Myocyte (in vitro differentiated cells): Measurements from ENCODE around the gene ABCA1. TPM values are rescaled to one million over a fixed set of nuclear protein-coding genes. Genes with fewer than 3 reads are reported as not detected.
"Not testable (repeated sequence)": the region's sequence is repeated elsewhere in the genome, so short reads cannot be mapped to it uniquely, and the experiment has no call there.

Experiments
- DNase-seq: peaks from one replicate; pipeline ENCODE4 v3.0.0-alpha.2; 2012; ENCODE audit warnings: low read depth
- polyA plus RNA-seq: library from polyadenylated mRNA; unstranded; fragments of >200 nt; gene quantifications from one replicate; pipeline ENCODE4 v1.2.1, GENCODE V29; 2012; ENCODE audit warnings: missing spikeins
- total RNA-seq: library from RNA; depleted of rRNA; stranded (reverse); fragments of >200 nt; gene quantifications from 2 replicates; pipeline ENCODE4 v1.2.3, GENCODE V29; 2014

Gene ABCA1, protein sequence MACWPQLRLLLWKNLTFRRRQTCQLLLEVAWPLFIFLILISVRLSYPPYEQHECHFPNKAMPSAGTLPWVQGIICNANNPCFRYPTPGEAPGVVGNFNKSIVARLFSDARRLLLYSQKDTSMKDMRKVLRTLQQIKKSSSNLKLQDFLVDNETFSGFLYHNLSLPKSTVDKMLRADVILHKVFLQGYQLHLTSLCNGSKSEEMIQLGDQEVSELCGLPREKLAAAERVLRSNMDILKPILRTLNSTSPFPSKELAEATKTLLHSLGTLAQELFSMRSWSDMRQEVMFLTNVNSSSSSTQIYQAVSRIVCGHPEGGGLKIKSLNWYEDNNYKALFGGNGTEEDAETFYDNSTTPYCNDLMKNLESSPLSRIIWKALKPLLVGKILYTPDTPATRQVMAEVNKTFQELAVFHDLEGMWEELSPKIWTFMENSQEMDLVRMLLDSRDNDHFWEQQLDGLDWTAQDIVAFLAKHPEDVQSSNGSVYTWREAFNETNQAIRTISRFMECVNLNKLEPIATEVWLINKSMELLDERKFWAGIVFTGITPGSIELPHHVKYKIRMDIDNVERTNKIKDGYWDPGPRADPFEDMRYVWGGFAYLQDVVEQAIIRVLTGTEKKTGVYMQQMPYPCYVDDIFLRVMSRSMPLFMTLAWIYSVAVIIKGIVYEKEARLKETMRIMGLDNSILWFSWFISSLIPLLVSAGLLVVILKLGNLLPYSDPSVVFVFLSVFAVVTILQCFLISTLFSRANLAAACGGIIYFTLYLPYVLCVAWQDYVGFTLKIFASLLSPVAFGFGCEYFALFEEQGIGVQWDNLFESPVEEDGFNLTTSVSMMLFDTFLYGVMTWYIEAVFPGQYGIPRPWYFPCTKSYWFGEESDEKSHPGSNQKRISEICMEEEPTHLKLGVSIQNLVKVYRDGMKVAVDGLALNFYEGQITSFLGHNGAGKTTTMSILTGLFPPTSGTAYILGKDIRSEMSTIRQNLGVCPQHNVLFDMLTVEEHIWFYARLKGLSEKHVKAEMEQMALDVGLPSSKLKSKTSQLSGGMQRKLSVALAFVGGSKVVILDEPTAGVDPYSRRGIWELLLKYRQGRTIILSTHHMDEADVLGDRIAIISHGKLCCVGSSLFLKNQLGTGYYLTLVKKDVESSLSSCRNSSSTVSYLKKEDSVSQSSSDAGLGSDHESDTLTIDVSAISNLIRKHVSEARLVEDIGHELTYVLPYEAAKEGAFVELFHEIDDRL (N-terminal part only)
- total RNA-seq, result 23.7 and 42.3 TPM in 2 replicates
- polyA plus RNA-seq, result 6.9 TPM

DNA sequence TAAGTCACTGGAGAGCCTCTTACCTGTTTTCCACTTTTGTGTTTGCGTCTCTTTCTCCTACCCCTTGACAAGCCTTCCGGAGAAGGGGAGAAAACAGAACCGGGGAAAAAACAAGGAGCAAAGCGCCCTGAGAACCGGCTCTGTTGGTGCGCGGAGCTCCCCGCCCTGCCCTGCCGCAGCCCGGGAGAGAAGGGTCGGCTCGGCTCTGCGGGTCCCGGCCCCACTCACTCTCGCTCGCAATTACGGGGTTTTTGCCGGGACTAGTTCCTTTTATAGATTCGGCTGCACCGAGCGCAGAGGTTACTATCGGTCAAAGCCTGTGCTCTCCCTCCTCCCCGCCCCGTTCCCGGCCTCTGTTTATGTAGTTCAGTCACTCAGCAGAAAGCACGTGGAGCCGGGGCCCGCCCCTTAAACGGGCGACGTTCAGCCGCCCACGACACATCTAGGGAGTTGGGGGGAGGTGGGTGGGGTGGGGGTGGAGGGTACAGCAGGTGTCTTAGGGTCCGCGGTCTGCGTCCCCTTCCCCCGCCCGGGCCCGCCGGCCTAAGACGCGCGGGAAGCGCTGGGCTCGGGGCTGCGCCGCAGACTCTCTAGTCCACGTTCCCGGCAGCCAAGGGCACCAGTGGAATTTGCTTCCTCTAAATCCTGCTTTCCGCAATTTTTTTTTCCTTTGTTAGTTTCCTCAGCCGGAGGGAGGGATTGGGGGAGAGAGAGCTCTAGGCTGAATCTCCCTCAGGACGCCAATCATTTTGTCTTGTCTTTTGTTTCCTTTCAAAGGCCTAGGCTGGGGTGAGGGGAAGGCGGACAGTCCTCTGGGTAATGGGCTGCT lies at the start of gene ABCA1:
TSS of gene ABCA1 (minus strand) at position 244 of the 829 bp plus-strand sequence. CDS start 24,476 bp downstream, outside the sequence.
- DNase-seq, result peak; percentile 90

DNA sequence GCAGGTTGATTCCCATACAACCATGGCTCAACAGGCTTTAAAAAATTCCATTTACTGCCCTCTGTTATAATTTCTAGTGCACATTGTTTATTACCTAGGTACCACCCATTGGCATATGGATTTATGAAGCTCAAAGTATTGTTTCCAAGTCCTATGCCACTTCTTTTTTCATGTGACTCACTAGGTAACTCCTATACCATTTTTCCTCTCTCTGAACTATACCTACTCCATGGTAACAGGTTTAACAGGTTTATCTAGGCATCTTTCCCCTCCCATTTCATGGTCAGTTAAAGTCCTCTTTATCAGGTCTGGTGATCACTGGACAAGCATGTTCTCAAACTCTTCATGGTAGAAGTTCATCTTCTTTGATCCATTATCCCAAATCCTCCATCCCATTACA lies 49.6 kb upstream of the ABCA1 start:
- no peak for DNase-seq

DNA sequence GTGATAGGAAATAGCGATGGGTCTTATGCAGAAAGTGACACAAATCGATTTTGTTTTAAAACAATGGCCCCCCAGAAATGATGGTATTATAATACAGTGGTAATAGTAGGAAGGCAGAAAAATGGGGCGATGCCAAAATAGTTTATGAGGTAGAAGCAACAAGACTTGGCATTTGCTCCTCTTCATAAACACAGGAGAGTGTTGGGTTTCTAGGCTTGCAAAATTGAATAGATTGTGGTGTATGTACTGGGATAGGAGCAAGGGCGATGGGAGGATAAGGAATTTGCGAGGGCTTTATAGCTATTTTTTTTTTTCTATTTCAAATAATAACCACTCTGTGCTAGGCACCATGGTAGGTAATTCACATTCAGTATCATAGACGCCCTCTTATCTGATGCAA lies 49.2 kb upstream of the ABCA1 start:
- DNase-seq, result no peak

DNA sequence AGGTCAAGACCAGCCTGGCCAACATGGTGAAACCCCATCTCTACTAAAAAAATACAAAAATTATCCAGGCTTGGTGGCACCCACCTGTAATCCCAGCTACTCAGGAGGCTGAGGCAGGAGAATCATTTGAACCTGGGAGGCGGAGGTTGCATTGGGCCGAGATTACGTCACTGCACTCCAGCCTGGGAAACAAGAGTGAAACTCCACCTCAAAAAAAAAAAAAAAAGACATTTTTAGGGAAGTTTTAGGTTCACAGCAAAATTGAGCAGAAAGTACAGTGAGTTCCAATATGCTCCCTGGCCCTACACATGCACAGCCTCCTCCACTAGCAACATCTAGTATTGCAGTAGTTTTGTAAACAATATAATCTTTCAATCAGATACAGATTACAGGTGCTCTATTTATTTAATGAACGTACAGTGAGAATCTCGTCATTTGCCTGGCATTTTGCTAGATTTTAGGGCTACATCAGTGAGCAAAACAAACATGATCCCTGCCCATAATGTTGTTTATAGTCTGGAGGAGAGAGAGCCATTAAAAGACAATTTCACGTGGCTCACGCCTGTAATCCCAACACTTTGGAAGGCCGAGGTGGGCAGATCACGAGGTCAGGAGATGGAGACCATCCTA lies 48.1 kb upstream of the ABCA1 start:
- not testable (repeated sequence) for DNase-seq

DNA sequence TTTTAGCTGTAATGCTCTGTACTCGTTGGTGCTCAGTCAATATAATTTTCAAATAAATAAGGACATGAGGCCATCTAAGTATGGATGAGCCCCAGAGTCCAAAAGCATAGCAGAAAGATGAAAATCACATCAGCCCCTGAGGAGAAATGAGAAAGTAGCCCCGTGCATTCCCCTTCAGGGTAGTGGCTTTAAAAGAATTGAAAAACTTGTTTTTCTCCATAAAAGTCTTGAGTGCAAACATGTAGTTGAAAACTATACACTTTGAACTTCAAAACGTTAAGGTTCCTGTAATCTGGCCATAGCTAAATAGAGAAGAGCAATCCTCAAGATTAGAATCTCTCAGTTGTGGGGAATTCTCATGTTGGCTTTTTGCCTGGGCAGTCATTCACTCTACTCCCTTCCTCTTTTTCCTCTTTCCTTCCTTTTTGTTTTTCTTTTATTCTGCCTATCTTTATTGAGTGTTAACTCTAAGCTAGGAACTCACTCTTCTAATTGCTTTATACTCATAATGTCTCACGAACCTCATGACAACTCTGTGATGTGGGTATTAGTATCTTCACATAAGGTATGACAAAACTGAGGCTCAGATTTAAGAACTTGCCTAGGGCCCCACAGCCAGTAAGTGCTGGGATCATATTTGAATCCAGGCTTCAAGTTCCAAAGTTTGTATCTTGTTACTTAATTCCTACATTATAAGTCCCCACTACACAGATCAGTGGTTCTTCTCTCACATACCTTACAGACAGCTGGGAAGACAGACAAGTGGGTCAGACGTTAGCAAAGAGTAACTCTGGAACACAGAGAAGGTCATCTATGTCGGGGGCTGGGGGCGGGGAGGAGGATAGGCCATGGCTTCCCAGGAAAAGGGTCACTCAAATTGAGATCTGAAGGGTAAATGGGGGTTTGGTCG lies 46.4 kb upstream of the ABCA1 start:
- DNase-seq, result peak; percentile 57

DNA sequence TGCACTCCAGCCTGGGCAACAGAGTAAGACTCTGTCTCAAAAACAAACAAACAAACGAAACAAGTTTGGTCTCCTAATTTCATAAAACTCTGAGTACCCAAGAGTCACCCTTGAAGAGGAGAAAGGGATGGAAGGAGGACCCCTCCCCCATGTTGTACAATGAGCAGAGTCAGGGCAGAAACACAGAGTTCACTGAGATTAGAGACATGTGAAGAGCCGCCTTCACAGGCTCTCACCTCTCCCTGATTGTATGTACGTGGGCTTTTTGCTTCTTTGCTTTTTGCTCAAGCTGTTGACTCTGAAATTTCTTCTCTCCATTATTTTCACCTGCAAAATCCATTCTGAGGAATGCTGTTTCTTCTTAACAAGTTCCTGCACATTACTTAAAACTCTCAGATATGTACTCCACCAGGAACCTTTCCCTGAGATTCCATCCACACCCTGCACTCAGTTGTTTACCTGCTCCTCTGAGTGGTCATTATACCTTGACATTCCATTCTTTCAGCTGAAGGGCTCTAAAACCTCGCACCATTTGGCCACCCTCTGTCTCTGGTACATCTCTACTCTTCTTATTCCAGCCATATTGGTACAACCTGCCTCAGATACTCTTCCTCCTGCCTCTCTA lies 44.4 kb upstream of the ABCA1 start:
- no peak for DNase-seq

DNA sequence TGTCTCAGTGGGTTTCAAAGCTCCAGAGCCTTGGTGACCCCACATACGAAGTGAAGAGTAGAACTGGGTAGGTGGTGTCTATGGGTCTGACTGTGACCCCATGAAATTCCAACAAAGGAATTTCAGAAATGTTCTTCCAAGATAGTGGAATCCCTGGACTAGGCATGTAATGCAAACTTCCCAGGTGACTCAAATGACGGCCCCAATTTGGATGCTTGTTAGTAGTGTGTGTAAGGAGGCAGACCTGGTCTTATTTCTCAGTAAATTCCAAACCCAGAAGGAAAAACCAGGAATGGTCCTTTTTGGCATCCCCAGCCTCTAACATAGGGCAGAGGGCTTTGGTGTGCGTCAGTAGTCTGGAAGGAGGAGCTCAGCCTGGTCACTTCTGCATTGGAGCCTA lies 43.6 kb upstream of the ABCA1 start:
- DNase-seq, result no peak

DNA sequence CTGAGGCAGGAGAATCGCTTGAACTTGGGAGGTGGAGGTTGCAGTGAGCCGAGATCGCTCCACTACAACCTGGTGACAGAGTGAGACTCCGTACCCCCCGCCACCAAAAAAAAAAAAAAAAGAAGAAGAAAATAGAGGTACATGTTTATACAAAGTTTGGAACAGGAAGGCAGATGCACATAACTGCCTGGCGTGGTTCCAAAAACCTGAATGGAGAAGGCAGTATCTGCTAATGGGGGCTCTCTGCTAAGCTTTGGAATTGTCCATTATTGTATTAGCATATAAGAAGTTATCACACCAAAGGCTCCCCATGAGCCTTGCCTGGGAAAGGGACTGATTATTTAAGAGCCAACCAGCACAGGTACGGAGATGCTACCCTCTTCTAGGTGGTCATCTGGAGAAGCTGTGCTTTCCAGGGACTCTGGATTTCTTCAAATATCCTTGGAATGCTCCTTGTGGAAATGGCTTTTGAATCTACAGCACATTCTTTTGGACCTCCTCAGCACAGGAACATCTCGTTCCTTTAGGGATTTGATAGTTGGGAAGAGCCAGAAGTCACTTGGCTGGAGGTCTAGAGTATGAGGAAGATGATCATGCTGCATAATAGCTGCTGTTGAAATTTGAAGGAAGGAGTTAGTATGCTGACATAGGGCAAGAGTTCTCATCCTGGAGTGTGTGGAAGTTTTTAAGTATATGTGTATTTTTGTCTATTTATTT lies 42.5 kb upstream of the ABCA1 start:
- DNase-seq, result no peak

DNA sequence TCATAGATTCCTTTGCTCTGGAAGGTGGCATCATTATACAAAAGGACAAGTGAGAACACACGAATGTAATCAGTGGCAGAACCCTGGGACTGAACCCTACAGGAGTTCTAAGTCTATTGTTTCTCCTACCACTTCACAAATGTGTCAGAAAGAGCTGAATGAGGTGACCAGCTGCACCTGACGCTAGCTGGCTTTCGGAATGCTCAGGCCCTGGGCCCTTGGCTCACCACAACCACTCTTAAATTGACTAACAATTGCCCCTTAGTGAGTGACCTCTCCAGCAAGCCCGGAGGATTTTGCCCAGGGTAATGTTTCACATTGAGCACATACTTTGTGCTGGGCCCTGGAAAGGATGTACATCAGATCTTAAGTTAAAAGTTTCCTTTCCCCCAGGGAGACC lies 41.2 kb upstream of the ABCA1 start:
- peak; percentile 74 for DNase-seq

DNA sequence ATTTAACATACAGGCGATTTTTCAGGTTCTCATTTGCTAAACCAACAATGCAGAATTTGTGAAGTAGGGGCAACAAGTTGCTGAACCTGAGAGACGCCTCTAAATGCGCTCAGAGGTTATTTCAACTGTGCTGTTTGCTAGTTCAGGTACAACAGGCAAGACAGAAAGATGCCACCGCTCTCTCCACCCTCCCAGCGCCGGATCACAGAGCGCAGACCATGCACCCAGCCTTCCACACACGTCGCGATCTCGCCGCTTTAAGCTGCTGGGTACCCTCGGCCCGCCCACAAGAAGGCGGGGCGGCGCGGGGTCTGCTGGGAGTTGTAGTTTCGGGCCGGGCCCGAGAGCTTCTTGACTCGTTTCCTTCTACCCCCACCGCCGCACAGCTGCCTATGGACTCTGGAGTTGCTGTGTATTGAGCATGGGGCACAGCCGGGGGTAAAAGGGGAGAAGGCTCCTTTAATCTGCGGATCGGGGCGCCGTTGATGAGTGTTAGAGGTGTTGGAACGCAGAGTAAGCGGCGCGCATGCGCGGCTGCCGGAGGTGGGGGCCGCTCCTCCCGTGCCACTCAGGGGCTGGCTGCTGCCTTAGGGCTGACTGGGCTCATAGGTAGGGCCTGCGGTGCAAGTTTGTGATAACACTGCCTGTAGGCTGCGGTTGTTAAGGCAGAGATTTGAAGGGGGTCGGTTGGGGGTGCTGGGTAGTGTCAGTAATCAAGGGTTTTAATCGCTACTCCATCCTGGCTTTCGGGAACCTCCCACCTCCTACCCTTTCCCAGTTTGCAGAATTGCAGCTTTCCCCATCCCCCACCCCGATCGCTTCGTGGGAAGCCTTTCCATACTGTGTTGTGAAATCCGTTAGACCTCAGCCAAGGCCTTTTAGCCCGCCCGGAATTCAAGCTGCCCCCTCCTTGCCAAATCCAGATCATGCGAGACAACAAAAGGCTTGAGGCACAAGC lies 40.3 kb upstream of the ABCA1 start:
- peak; percentile 91 for DNase-seq

DNA sequence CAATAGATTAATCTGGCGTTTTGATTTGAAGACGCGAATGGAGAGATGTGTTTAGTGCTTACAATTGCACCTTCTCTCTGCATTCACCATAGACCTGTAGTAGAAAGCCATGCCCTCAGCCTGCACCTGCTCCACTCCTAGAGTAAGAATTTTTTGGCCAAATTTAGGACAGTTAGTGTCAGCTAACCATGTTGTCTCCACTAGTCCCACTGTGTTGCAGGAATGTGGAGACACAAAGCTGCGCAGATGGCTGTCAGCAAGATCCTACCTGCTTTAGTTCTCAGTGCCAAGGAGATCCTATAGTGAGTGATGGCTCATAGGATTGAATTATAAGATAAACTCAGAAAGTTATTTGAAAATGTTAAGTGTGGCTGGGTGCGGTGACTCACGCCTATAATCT lies 35.1 kb upstream of the ABCA1 start:
- no peak for DNase-seq

DNA sequence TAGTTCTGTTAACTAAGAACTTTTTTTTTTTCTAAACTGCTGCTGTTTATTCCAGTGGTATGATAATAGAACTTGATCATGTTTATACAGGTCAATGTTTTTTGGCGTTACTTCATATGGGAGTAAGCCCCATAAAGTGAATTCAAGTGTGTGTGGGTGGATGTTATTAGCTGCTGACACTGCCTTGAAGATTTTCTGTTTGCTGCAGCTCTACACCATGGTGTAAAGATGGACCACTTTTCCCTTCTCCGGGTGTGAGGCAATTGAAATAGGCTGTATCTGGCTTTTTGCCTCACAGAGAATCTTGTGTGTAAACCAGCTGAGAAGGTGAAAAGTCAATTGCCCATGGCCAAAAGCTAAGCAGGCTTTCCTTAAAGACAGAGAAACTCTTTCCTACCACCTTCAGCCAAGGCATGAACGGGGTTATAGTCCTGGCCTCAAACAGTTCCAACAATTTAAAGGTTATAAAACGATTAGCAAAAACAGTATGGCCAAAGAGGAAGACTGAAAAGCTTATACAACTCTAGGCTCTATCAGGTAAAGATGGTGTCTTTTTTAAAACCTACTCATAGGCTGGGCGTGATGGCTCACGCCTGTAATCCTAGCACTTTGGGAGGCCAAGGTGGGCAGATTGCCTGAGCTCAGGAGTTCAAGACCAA lies 33.9 kb upstream of the ABCA1 start:
- no peak for DNase-seq

DNA sequence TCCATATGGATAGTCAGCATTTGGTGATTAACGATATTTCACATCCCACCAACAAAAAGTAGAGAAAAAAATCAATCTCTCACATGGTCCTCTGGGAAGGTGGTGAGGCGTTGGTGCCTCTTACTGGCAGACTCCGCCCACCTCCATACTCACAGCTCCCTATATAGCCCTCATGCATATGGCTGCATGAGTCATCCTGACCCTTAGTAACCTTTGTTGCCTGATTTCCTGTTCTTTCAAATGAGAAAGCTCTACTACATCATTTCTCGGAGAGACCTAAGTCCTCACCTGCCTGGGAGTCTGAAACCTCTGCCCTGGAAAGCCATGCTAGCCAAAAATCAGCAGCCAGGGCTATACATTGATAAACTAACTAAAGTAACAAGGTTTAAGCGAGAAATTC lies 33.3 kb upstream of the ABCA1 start:
- DNase-seq, result no peak

DNA sequence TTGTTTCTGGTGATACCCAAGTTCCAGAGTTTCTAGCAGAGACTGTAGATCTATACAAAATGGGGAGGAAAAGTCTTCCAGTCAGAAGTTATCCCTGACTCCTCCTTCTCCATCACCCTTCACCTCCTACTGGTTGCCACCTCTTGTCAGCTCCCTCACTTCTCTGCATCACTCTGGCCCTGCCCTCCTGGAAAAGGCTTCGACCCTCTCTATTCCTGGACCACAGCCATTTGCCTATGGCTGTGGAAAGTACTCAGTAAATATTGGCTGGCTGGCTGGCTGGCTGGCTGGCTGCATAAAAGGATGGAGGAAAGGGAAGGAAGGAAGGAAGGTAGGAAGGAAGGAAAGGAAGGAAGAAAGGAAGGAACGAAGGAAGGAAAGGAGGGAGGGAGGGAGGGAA lies 32.7 kb upstream of the ABCA1 start:
- no peak for DNase-seq

DNA sequence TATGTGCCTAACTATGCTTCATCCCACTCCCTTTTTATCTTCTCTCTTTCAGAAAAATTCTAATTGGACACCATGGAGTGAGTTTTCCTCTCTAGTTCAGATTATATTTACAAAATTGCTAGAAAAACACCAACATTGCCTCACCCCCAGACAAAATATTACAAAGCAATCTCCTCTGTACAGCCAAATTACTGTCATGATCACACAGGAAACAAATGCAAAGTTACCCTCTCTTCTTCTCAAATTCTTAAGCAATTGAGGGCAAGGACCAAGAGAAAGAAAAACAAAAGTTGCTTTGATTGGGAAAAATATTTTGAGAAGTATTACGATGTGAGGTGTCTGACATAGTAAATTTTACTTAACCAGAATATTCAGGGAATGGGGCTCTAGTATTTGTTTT lies 30.8 kb upstream of the ABCA1 start:
- DNase-seq, result no peak

DNA sequence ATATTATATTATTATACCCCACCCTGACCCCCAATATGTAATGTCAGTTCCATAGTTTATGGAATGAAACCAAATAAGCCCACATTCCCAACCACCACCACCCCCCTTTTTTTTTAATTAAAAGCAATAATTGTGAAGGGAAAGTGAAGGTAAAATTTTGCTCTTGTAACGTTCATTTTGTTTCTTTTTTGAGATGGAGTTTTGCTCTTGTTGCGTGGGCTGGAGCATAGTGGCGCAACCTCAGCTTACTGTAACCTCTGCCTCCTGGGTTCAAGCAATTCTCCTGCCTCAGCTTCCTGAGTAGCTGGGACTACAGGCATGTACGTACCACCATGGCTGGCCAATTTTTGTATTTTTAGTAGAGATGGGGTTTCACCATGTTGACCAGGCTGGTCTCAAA lies 30.1 kb upstream of the ABCA1 start:
- DNase-seq, result not testable (repeated sequence)
